GM18498 (cell line): ENCODE results near the gene PORCN.
"Not testable (repeated sequence)": the region's sequence is repeated elsewhere in the genome, so short reads cannot be mapped to it uniquely, and the experiment has no call there.

ENCODE experiments used
- ATAC-seq: cut with Tn5 transposase; IDR thresholded peaks from one replicate; pipeline ENCODE4 v1.9.1; 2021; ENCODE audit warnings: mild to moderate bottlenecking, moderate library complexity; ENCODE audit not compliant: unreplicated experiment

Gene PORCN

GRCh38 chrX:48509619-48510018 lies 827 bp downstream of the PORCN start:
- ATAC-seq = no peak

GRCh38 chrX:48511560-48511959 lies 2.8 kb downstream of the PORCN start:
- no peak for ATAC-seq

- ATAC-seq = no peak
These were observed 3.7 kb downstream of the PORCN start for GRCh38 chrX:48512371-48512935.

- ATAC-seq = no peak
These were observed 4.9 kb downstream of the PORCN start for GRCh38 chrX:48513670-48514069.

- ATAC-seq = no peak
These were observed 5.5 kb downstream of the PORCN start for GRCh38 chrX:48514126-48514806.

- ATAC-seq = no peak
These were observed 6.2 kb downstream of the PORCN start for GRCh38 chrX:48514868-48515460.

- ATAC-seq = no peak
These were observed 7.0 kb downstream of the PORCN start for GRCh38 chrX:48515842-48516241.

- no peak for ATAC-seq
These were observed 7.5 kb downstream of the PORCN start for GRCh38 chrX:48516285-48516684.

- ATAC-seq = no peak
These were observed 8.2 kb downstream of the PORCN start for GRCh38 chrX:48516987-48517386.

GRCh38 chrX:48519481-48519880 lies 10.7 kb downstream of the PORCN start:
- not testable (repeated sequence) for ATAC-seq

GRCh38 chrX:48520455-48520854 lies 11.7 kb downstream of the PORCN start:
- ATAC-seq = no peak

- no peak for ATAC-seq
These were observed 12.2 kb downstream of the PORCN start for GRCh38 chrX:48520976-48521352.

- peak; percentile 96 for ATAC-seq
These were observed 12.8 kb downstream of the PORCN start, which contains the start of gene EBP for GRCh38 chrX:48521353-48522243. Gene EBP, plus strand, starts transcription at chrX:48521808. Its CDS starts 1,964 bp downstream, at chrX:48523772.

- ATAC-seq = no peak
These were observed 13.5 kb downstream of the PORCN start for GRCh38 chrX:48522291-48522690.

GRCh38 chrX:48523682-48524081 lies 14.9 kb downstream of the PORCN start:
- no peak for ATAC-seq

- not testable (repeated sequence) for ATAC-seq
These were observed 17.1 kb downstream of the PORCN start for GRCh38 chrX:48525853-48526252.

GRCh38 chrX:48530736-48531135 lies 21.9 kb downstream of the PORCN start:
- ATAC-seq = no peak

- ATAC-seq = no peak
These were observed 22.7 kb downstream of the PORCN start for GRCh38 chrX:48531358-48531959.

- ATAC-seq = no peak
These were observed 23.4 kb downstream of the PORCN start for GRCh38 chrX:48532161-48532560.

GRCh38 chrX:48533165-48533564 lies 24.4 kb downstream of the PORCN start:
- ATAC-seq = no peak
